Activated CD8-positive, alpha-beta T cell treated with anti-CD3 and anti-CD28 coated beads, Interleukin-2, amount 10 ng/mL, durations not matched to agents 7 days and 5 days (primary cell): ENCODE data around the gene LRPAP1. TPM values are rescaled to one million over a fixed set of nuclear protein-coding genes. Genes with fewer than 3 reads are reported as not detected.
"Not testable (repeated sequence)": the region's sequence is repeated elsewhere in the genome, so short reads cannot be mapped to it uniquely, and the experiment has no call there.

Experiments used
- ATAC-seq: fragments of 150-1000 bp; cut with Tn5 transposase; one replicate; pipeline ENCODE4 v1.10.0; 2021; ENCODE audit warnings: moderate library complexity
- CTCF ChIA-PET: fragments of 350-600 bp; sonication (Branson Sonifier 250); formaldehyde crosslinking; loops from one replicate; lab custom pipeline; 2021; ENCODE audit warnings: antibody characterized with exemption; lab: Charles Lee
- POLR2A ChIA-PET: fragments of 350-600 bp; sonication (Branson Sonifier 250); formaldehyde crosslinking; loops from one replicate; lab custom pipeline; 2021; ENCODE audit warnings: antibody characterized with exemption; lab: Charles Lee
- DNase-seq: peaks from one replicate; pipeline ENCODE4 v3.0.0-alpha.2; 2020
- H3K27ac Mint-ChIP-seq: one replicate; pipeline ENCODE4 v1.8.0; 2021; ENCODE audit warnings: mild to moderate bottlenecking, mixed read lengths
- H3K27me3 Mint-ChIP-seq: one replicate; pipeline ENCODE4 v1.8.0; 2021; ENCODE audit warnings: low read depth, mixed read lengths
- H3K36me3 Mint-ChIP-seq: one replicate; pipeline ENCODE4 v1.8.0; 2021; ENCODE audit warnings: low read depth, mixed read lengths
- H3K4me1 Mint-ChIP-seq: one replicate; pipeline ENCODE4 v1.8.0; 2021; ENCODE audit warnings: low read depth, mixed read lengths
- H3K4me3 Mint-ChIP-seq: one replicate; pipeline ENCODE4 v1.8.0; 2021; ENCODE audit warnings: mild to moderate bottlenecking, mixed read lengths
- H3K9me3 Mint-ChIP-seq: one replicate; pipeline ENCODE4 v1.8.0; 2022; ENCODE audit warnings: mixed read lengths; ENCODE audit not compliant: insufficient read depth
- total RNA-seq, 2 experiments: library from RNA; stranded (reverse); gene quantifications; one replicate each; pipeline ENCODE4 v1.2.3, GENCODE V29; 2021

Gene LRPAP1
- total RNA-seq, 2 experiments from 2014 or later: 66.4 to 72.5 TPM

DNA sequence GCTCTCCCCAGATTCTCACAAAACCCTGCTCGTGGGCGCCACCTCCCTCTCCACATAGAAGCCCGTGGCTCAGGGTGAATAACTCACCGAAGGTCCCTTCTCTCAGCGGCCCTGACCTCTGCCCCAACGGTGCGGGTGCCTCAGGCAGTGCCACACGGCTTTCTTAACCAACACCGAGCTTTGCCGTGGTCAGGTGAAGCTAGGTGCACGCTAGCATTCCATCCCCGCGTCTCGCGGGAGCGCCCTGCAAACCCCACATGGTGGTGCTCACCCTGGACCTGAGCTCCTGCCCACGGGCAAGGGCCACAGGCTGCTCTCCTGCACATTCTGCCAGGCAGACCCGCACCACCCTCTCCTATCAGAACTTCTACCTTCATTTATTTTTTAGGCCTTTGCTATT is 18.4 kb downstream of the LRPAP1 start:
- Mint-ChIP-seq H3K27me3 (no peaks in the 10 kb centered on the region), H3K27ac (no peak overlapping the region), H3K36me3 (peaks cover 56% of the 10 kb centered on the region), H3K4me1 (no peaks in the 10 kb centered on the region), H3K9me3 (no peaks in the 10 kb centered on the region), H3K4me3 (no peak overlapping the region)
- no peak for ATAC-seq
- ChIA-PET POLR2A (no interaction called here), CTCF (interaction anchor here (0.7 kb wide), 1 partner anchor 367 kb away, joined by 3 read pairs; no protein-coding TSS in a partner anchor)
- DNase-seq: no peak

DNA sequence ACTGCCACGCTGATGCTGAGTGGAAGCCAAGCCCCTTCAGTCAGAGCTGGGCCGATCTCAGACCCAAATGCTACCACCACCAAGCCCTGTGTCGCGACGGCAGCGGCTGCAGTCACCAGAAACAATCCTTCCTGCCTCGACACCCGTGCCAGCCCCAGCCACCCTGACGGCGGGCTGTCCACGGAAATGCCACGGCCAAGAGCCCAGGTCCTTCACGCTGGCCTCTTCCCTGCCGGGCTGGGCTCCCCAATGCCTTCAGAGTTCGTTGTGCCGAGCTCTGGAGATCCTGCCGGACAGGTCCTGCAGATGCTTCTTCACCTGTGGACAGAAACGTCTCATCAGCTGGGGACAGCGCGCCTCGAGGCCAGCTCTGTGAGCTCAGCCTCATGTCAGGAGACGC is 19.5 kb downstream of the LRPAP1 start:
- CTCF ChIA-PET: no interaction called here
- POLR2A ChIA-PET: no interaction called here
- no peaks in the 10 kb centered on the region for H3K9me3 Mint-ChIP-seq

DNA sequence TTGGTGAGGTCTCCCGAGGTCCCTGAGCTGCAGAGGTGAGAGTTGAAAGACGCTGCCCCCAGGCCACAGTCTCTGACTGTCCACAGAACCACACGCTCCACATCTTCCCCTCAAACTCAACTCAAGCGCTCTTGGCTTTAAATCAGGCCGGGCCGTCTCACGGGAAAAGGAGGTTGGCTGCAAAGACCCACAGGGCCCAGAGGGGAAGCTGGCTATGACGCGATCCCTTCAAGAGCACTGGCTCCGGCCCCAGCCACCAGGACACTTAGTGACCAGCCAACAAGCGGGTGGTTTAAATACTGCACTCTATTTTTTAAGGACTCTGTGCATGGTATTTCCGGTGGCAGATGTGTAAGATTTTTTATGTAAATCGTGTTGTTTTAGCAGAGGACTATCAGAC is 19.9 kb downstream of the LRPAP1 start:
- Mint-ChIP-seq H3K27me3 (no peaks in the 10 kb centered on the region), H3K36me3 (peaks cover 66% of the 10 kb centered on the region), H3K4me1 (no peaks in the 10 kb centered on the region), H3K4me3 (no peak overlapping the region), H3K27ac (no peak overlapping the region), H3K9me3 (no peaks in the 10 kb centered on the region)
- CTCF ChIA-PET: no interaction called here
- DNase-seq: no peak
- ATAC-seq: no peak
- POLR2A ChIA-PET: no interaction called here

More for the DNA sequence above, 19.5 kb downstream of the LRPAP1 start:
- peaks cover 64% of the 10 kb centered on the region for H3K36me3 Mint-ChIP-seq
- DNase-seq (no peak), ATAC-seq (no peak)
- no peaks in the 10 kb centered on the region for H3K27me3 Mint-ChIP-seq
- no peak overlapping the region for H3K27ac Mint-ChIP-seq
- H3K4me3 Mint-ChIP-seq: no peak overlapping the region
- no peaks in the 10 kb centered on the region for H3K4me1 Mint-ChIP-seq

DNA sequence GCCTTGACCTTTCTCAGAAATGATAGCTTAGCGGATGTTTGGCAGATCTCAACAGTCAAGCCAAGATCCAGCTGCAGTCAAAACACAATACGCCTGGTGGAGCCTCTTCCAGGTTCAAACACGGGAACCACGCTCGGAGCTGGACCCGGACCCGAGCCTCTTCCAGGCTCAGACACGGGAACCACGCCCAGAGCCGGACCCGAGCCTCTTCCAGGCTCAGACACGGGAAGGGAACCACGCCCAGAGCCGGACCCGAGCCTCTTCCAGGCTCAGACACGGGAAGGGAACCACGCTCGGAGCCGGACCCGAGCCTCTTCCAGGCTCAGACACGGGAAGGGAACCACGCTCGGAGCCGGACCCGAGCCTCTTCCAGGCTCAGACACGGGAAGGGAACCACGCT is 20.6 kb downstream of the LRPAP1 start:
- POLR2A ChIA-PET, H3K9me3 Mint-ChIP-seq, DNase-seq, CTCF ChIA-PET, ATAC-seq, H3K4me3 Mint-ChIP-seq, H3K4me1 Mint-ChIP-seq, H3K27me3 Mint-ChIP-seq, H3K27ac Mint-ChIP-seq: not testable (repeated sequence)
- H3K36me3 Mint-ChIP-seq: peaks cover 63% of the 10 kb centered on the region

DNA sequence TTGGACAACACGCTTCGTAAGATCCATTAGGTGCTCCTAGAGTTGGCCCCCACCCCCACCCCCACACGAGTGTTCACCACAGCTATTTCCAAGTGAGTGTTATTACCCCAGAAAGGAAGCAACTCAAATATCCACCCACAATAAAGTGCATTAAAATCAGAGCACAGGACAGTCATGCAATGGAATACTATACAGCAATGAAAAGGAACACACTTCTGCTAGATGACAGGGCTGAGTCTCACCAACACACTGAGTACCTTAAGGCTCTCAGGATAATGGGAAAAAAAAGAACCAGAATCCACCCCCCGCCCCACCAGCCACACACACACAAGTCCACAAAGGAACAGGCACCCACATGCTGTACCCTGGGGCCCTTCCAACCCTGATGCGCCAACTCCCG is 21.0 kb downstream of the LRPAP1 start:
- no peaks in the 10 kb centered on the region for H3K9me3 Mint-ChIP-seq
- no peak for DNase-seq
- no peak overlapping the region for H3K4me3 Mint-ChIP-seq
- ATAC-seq: no peak
- peaks cover 60% of the 10 kb centered on the region for H3K36me3 Mint-ChIP-seq
- no peak overlapping the region for H3K27ac Mint-ChIP-seq
- H3K27me3 Mint-ChIP-seq: no peaks in the 10 kb centered on the region
- ChIA-PET POLR2A (no interaction called here), CTCF (no interaction called here)
- no peaks in the 10 kb centered on the region for H3K4me1 Mint-ChIP-seq

DNA sequence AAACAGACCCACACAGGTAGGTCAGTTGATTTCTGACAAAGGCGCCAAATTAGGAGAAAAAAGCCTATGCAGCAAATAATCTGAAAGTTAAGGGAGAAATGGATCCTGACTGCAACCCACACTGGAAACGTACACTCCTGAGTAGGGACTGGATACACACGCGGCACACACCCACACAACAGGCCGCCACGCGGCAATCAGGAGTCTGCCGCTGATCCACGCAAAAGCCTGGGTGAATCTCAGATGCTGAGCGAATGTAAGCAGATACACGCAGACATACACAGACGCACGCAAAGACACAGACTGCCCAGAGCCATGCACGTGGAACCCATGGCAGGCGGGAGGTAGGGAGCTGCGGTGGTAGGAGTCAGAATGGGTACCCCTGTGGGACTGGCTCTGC is 21.7 kb downstream of the LRPAP1 start:
- Mint-ChIP-seq H3K9me3 (no peaks in the 10 kb centered on the region), H3K4me1 (no peaks in the 10 kb centered on the region), H3K27me3 (no peaks in the 10 kb centered on the region), H3K36me3 (peaks cover 56% of the 10 kb centered on the region), H3K4me3 (no peak overlapping the region), H3K27ac (no peak overlapping the region)
- DNase-seq (no peak), ATAC-seq (no peak)
- ChIA-PET CTCF (no interaction called here), POLR2A (no interaction called here)

DNA sequence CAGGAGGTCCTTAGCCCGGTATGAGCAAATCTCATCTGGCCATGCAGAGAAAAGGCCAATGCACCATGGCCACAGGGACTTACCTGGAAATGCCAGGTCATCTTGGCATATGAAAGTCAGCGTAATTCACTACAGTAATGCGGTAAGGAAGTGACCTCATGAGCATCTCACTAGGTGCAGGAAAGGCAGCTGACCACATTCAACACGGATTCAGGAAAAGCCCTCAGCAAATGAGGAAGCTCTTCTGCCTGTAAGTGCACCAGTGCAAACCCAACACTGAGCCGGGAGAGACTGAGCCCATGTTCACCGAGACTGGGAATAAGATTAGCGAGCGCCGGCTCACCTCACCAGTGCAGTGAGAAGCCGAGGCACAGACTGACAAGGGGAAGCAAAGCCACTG is 23.7 kb downstream of the LRPAP1 start:
- Mint-ChIP-seq H3K4me3 (no peak overlapping the region), H3K9me3 (no peaks in the 10 kb centered on the region), H3K36me3 (peaks cover 47% of the 10 kb centered on the region), H3K27ac (no peak overlapping the region), H3K27me3 (no peaks in the 10 kb centered on the region), H3K4me1 (peaks cover 2% of the 10 kb centered on the region)
- DNase-seq (no peak), ATAC-seq (no peak)
- POLR2A ChIA-PET: no interaction called here
- CTCF ChIA-PET: no interaction called here

DNA sequence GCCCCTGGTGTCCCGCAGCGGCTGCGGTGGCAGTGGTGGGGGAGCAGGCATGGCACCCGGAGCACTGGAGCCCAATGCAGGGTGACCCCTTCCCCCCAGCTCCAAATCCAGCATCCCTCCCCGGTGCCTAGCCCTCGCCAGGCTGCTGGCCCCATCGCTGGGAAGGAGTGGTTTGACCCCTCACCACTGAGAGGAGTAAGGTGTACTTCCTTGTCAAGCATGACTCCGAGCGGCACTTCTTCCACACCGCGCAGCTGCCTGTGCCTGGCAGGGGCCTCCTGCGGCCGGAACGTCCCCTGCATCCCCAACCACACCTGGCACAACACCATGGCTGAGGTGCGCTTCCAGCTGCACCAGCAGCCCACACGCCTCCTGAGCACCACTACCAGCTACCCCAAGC is 27.0 kb downstream of the LRPAP1 start:
- ChIA-PET CTCF (no interaction called here), POLR2A (no interaction called here)
- Mint-ChIP-seq H3K9me3 (no peaks in the 10 kb centered on the region), H3K27ac (no peak overlapping the region), H3K4me3 (no peak overlapping the region), H3K4me1 (peaks cover 8% of the 10 kb centered on the region), H3K36me3 (peaks cover 23% of the 10 kb centered on the region), H3K27me3 (no peaks in the 10 kb centered on the region)
- DNase-seq (no peak), ATAC-seq (no peak)

DNA sequence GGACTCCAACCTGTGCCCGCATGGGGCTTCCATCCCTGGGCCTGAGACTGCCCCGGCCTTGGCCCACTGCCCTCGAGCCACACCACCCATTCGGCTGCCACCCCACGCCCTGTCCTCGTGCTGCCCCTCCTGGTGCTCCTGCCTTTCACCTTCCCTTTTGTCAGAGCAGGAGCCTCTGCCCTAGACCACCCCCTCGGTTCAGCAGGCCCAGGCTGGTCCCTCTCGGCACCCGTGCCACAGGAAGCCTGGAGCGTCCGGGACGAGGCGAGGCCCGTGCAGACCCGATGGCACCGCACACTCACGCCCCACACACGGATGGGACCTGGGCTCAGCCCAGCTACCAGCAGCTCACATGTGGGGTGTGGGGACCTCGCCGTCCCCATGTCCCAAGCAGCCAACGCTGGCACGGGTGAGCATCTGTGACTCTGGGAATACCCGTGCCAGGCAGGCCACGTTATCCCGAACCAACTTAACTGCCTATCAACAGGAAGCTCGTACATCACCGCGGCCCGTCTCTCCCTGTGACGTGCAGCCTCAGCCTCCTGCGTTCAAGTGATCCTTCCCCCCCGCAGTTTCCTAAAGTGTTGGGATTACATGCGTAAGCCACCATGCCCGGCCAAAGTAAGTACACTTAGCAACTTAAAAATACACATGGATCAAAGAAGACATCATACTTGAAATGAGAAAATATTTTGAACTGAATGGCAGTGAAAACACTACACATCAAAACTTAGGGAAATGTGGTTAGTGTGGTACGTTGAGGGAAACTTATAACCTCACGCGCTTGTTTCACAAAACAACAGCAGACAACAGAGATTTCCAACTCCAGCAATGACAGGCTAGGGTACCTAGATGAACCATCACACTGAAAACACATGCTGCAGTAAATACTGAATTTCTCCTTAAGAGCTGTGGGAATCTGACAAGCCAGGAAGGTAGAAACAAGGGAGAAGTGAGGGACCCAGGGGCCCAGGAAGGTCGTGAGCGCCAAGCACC is 29.0 kb downstream of the LRPAP1 start:
- ChIA-PET CTCF (no interaction called here), POLR2A (no interaction called here)
- DNase-seq: no peak
- Mint-ChIP-seq H3K4me3 (no peak overlapping the region), H3K4me1 (peaks cover 8% of the 10 kb centered on the region), H3K36me3 (peaks cover 12% of the 10 kb centered on the region), H3K27ac (peak overlapping the region; percentile 22), H3K27me3 (no peaks in the 10 kb centered on the region), H3K9me3 (no peaks in the 10 kb centered on the region)
- ATAC-seq: no peak

DNA sequence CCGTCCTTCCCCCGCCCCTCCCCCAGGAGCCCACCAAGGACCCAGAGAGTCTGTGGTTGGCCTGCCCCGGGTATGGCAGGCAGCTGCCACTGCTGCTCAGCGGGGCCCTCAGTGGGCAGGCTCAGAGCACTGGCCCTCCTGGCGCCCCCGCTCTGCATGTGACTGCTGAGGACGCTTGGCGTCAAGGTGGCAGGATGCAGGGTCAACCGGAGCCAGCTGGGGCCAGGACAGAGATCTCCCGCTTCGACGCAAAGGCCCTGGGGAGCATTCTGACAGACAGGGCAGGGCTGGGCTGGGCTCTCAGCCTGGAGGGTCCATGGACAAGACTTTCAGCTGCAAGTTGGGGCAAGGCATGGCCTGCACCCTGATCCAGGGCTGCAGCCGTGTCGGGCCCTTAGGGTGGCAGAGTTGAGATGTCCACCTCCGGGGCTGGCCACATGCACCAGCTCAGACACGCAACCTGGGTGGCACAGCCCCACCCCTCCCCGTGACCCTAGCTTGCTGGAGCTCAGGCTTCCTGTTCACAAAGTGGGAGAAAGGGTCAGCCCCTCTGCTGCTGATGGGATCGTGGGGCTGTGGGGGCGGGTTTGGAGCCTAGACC is 30.3 kb downstream of the LRPAP1 start:
- H3K27ac Mint-ChIP-seq: no peak overlapping the region
- H3K36me3 Mint-ChIP-seq: peaks cover 6% of the 10 kb centered on the region
- H3K27me3 Mint-ChIP-seq: no peaks in the 10 kb centered on the region
- H3K4me3 Mint-ChIP-seq: no peak overlapping the region
- POLR2A ChIA-PET: no interaction called here
- peaks cover 8% of the 10 kb centered on the region for H3K4me1 Mint-ChIP-seq
- DNase-seq (no peak), ATAC-seq (no peak)
- CTCF ChIA-PET: interaction anchor here (1.0 kb wide), 1 partner anchor 21 kb away, joined by 6 read pairs; no protein-coding TSS in a partner anchor
- no peaks in the 10 kb centered on the region for H3K9me3 Mint-ChIP-seq

DNA sequence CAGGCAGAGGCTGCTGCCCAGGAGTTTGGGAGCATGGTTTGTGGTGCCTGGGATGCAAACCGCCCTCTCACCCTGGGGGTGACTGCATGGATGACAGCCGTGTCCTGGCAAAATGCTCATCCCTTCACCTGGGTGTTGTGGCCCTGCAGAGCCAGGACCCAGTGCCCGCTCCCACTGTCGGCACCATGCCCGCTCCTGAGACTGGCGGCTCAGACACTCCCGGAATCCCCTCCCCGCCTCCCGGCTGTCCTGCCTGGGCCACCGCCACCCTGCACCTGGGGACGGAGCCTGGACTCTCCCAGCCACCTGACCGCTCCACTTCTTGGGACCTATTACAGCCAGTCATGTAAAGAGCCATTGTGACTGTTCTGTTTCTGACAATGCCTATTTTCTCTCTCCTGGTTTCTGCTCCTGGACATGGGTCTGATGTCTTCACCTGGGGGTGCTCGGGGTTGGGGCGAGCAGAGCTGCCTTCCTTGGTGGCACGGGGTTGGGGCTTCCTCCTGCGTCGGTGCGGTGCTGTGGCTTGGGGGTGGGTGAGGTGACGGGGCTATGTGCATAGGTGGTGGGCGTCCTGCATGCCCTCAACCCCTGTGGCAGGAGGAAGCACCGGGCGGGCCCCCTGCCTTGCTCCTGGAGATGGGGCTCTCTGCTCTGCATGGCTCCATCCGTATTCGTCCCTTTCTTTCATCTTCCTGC is 30.9 kb downstream of the LRPAP1 start:
- Mint-ChIP-seq H3K27ac (no peak overlapping the region), H3K9me3 (no peaks in the 10 kb centered on the region), H3K27me3 (no peaks in the 10 kb centered on the region), H3K4me3 (no peak overlapping the region), H3K36me3 (peaks cover 6% of the 10 kb centered on the region), H3K4me1 (peaks cover 8% of the 10 kb centered on the region)
- DNase-seq: no peak
- CTCF ChIA-PET: interaction anchor here (1.0 kb wide), 1 partner anchor 21 kb away, joined by 6 read pairs; no protein-coding TSS in a partner anchor
- POLR2A ChIA-PET: no interaction called here
- ATAC-seq: no peak
